GM12878 (cell line): ENCODE measurements around the gene USF3. TPM values are rescaled to one million over a fixed set of nuclear protein-coding genes. Genes with fewer than 3 reads are reported as not detected.

Experiments used
- ATAC-seq: fragments of 200-7000 bp; cut with Tn5 transposase; 3 replicates; pipeline ENCODE4 v1.9.1; 2020; ENCODE audit warnings: mild to moderate bottlenecking, moderate library complexity
- BruUV-seq: library from RNA; stranded (reverse); fragments of 400-500 nt; replicated peaks from 2 replicates; lab custom pipeline; 2021; lab: Mats Ljungman, UMichigan
- CTCF ChIA-PET: fragments of 300-600 bp; sonication (Branson Sonifier 250); formaldehyde crosslinking; extraction: SDS; loops from one replicate; lab custom pipeline; 2021; ENCODE audit warnings: inconsistent platforms; lab: Yijun Ruan, JAX
- POLR2A ChIA-PET: fragments of 350-600 bp; formaldehyde crosslinking; extraction: SDS; loops from one replicate; lab custom pipeline; 2021; ENCODE audit warnings: inconsistent platforms; lab: Charles Lee
- RAD21 ChIA-PET: fragments of 300-600 bp; sonication (Branson Sonifier 250); formaldehyde crosslinking; loops from one replicate; lab custom pipeline; 2023; ENCODE audit warnings: antibody characterized with exemption; ENCODE audit not compliant: unreplicated experiment; lab: Charles Lee
- SMC1A ChIA-PET: fragments of 300-600 bp; sonication (Branson Sonifier 250); formaldehyde crosslinking; loops from one replicate; lab custom pipeline; 2023; ENCODE audit not compliant: unreplicated experiment, uncharacterized antibody; lab: Charles Lee
- DNase-seq: peaks from one replicate; pipeline ENCODE4 v3.0.0-alpha.2; 2011; ENCODE audit warnings: low read depth, low spot score
- FAIRE-seq: peaks from 3 replicates; lab custom pipeline; 2011; peaks lifted over from hg19 to GRCh38; lab: Jason Lieb, UNC
- H2AFZ ChIP-seq: 2 replicates; pipeline ENCODE4 v1.6.0; 2011; ENCODE audit warnings: low read depth, low read length, control low read depth; ENCODE audit not compliant: control insufficient read depth
- H3K27ac ChIP-seq: 2 replicates; pipeline ENCODE4 v1.5.1; 2011; ENCODE audit warnings: control low read depth; ENCODE audit not compliant: control insufficient read depth, insufficient read depth
- H3K27me3 ChIP-seq, 2 experiments: replicated peaks in 1 of 2; 2 replicates each; pipeline versions ENCODE4 v1.6.0 to v1.6.1; 2011; ENCODE audit warnings: low read length in 1 of 2; ENCODE audit not compliant: control insufficient read depth in 2 of 2, insufficient read depth in 2 of 2
- H3K36me3 ChIP-seq, 2 experiments: 2 replicates each; pipeline ENCODE4 v1.5.1; 2011; ENCODE audit warnings: low read length in 1 of 2; ENCODE audit not compliant: control insufficient read depth in 2 of 2, insufficient read depth in 2 of 2
- H3K4me1 ChIP-seq: 2 replicates; pipeline ENCODE4 v1.6.1; 2011; ENCODE audit warnings: mild to moderate bottlenecking, low read length, moderate library complexity, mixed read lengths; ENCODE audit not compliant: control insufficient read depth, insufficient read depth
- H3K4me2 ChIP-seq: 2 replicates; pipeline ENCODE4 v1.6.0; 2011; ENCODE audit warnings: control low read depth; ENCODE audit not compliant: control insufficient read depth, insufficient read depth
- H3K4me3 ChIP-seq: fragments of 200-600 bp; sonication (generic); 2 replicates; pipeline ENCODE4 v1.5.1; 2016
- H3K79me2 ChIP-seq: 2 replicates; pipeline ENCODE4 v1.6.0; 2011; ENCODE audit warnings: low read length; ENCODE audit not compliant: control insufficient read depth, insufficient read depth
- H3K9ac ChIP-seq: 2 replicates; pipeline ENCODE4 v1.8.0; 2011; ENCODE audit warnings: low read length, control low read depth, mixed read lengths; ENCODE audit not compliant: control insufficient read depth, insufficient read depth
- H3K9me3 ChIP-seq: replicated peaks from 3 replicates; pipeline ENCODE4 v1.5.1; 2011; ENCODE audit warnings: mild to moderate bottlenecking, low read length; ENCODE audit not compliant: control insufficient read depth, insufficient read depth
- H4K20me1 ChIP-seq: 2 replicates; pipeline ENCODE4 v1.6.0; 2011; ENCODE audit not compliant: control insufficient read depth, insufficient read depth
- ASH2L ChIP-seq: fragments of 300-600, 200-600 bp; sonication (generic); IDR thresholded peaks from 2 replicates; pipeline ENCODE4 v1.6.1; 2017; ENCODE audit warnings: low read depth, mild to moderate bottlenecking, borderline replicate concordance
- CTCF ChIP-seq, 3 experiments: IDR thresholded peaks in 2 of 3; conservative IDR thresholded peaks in 1 of 3; 2 replicates each; pipeline ENCODE4 v1.5.1; 2011; ENCODE audit warnings: low read depth in 3 of 3, low read length in 3 of 3, mild to moderate bottlenecking in 3 of 3, control low read depth in 2 of 3, moderate library complexity in 2 of 3, inconsistent platforms in 1 of 3, mixed read lengths in 1 of 3; ENCODE audit not compliant: control insufficient read depth in 2 of 3, insufficient read depth in 1 of 3; ENCODE audit errors: extremely low read depth in 1 of 3
- HDGF ChIP-seq: fragments of 450-650 bp; IDR thresholded peaks from 2 replicates; pipeline ENCODE4 v1.6.1; 2016; ENCODE audit warnings: antibody characterized with exemption
- PAX8 ChIP-seq: fragments of 450-650 bp; IDR thresholded peaks from 2 replicates; pipeline ENCODE4 v1.6.1; 2017; ENCODE audit warnings: mild to moderate bottlenecking, moderate library complexity
- SMARCA5 ChIP-seq: fragments of 450-650 bp; IDR thresholded peaks from 2 replicates; pipeline ENCODE4 v1.6.1; 2017; ENCODE audit warnings: mild to moderate bottlenecking
- STAT3 ChIP-seq: IDR thresholded peaks from 2 replicates; pipeline ENCODE4 v1.6.1; 2011; ENCODE audit warnings: low read depth, low read length, improper control_type of control experiment
- TCF3 ChIP-seq: IDR thresholded peaks from 2 replicates; pipeline ENCODE4 v1.6.1; 2012; ENCODE audit warnings: low read depth, mild to moderate bottlenecking, low read length, borderline replicate concordance; ENCODE audit not compliant: insufficient read depth
- WGBS: methylation state at CpG from one replicate; pipeline ENCODE4 v1.1.6; 2016; ENCODE audit warnings: low lambda C conversion rate; ENCODE audit not compliant: insufficient replicate concordance, insufficient coverage; ENCODE audit errors: missing lambda C conversion rate; 5-methylcytosine and 5-hydroxymethylcytosine counted together
- in situ Hi-C: fragments of 300-500 bp; cut with MboI; formaldehyde crosslinking; loops from 9 replicates; pipeline ENCODE4 v1.14.3; 2018; ENCODE audit warnings: mixed read lengths
- intact Hi-C: fragments of 100-400 bp; cut with micrococcal nuclease; formaldehyde crosslinking; loops from one replicate; pipeline ENCODE4 v1.14.2; 2022; ENCODE audit not compliant: unreplicated experiment
- polyA plus RNA-seq, 11 experiments: library from polyadenylated mRNA; depleted of rRNA in 4 of 11; unstranded in 6 of 11; stranded (reverse) in 5 of 11; fragments of >200 nt; fragmentation: Nextera tagmentation in 4 of 11; fragmentation: Illumina TruSeq in 1 of 11; extraction: Ambion mirVana in 4 of 11; extraction: Trizol in 1 of 11; gene quantifications; 1 replicate in 1 of 11; 2 replicates in 10 of 11; pipeline versions ENCODE4 v1.2.1 to v1.2.3, GENCODE V29; 2011 to 2016; ENCODE audit warnings: inconsistent platforms in 2 of 11, missing spikeins in 2 of 11, low read depth in 1 of 11
- total RNA-seq, 4 experiments: library from RNA; depleted of rRNA in 3 of 4; stranded (reverse); fragments of >200 nt in 3 of 4; fragmentation: Illumina TruSeq in 1 of 4; extraction: Trizol in 1 of 4; gene quantifications; 2 replicates each; pipeline versions ENCODE4 v1.2.1 to v1.2.3, GENCODE V29; 2013 to 2021

Gene USF3
- total and polyA plus RNA-seq, 10 of the 15 experiments (the other 5 are each of a cell fraction or from before 2014, with no cell fraction given), result 3.1 to 15.9 (median 7.8) TPM

DNA sequence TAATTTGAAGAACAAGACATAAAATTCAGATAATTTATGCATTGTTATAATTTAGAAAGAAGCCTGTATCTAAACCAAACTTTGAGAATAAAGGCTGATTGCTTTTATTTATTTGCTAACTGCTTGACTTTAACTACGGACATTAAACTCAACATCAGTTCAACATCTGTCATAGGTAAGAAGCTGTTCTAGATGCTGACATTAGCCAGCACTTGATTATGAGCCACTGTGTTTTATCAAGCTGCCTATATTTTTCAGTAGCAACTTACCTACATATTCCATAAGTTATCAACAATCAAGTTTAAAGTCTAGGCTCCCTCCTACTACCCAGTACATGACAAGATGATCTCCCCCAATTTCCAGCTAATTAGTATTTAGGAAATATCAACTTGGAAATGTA is 42.1 kb downstream of the USF3 start (continued):
- TF ChIP-seq TCF3 (no peak), CTCF (IDR thresholded peaks at IDR 0.05 in 2 of 3, conservative IDR thresholded peaks at IDR 0.05 in 1 of 3; ENCODE audit: control insufficient read depth in 2 of 3, extremely low read depth in 1 of 3, insufficient read depth in 1 of 3, low read depth in 3 of 3, low read length in 3 of 3) (no peak)

DNA sequence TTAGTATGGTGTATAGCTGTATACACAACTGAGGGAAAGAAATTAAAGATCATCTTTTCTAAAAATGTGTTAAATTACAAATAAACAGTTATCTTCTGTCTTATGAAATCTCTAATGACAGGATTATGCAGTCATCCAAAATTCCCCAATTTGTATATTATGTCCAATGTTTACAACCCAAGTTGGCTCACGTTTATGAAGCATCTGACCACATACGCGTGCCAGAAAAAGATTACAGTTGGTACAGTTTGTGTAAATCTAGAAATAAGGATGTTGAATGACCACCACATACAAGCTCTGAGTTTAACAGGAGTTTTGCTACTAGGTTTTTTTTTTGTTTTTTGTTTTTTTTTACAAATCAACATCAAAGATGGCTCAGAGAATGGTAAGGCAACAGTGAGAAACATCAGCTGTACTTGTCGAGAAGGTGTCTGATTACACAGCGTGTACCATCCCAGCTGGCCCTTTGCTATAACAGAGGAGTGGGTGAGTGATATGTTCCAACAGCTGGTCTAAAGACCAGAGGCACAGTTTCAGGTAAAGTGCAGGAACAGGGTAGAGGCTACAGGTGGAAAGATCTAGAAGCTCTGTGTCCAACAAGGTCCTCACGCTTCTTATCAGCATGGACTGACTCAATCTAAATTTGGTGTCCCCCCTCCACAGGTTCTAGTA is 47.1 kb downstream of the USF3 start:
- Histone ChIP-seq H4K20me1 (no peaks in the 10 kb centered on the region), H2AFZ (no peak overlapping the region), H3K4me3 (no peak overlapping the region), H3K36me3 (no peaks in the 10 kb centered on the region), H3K4me2 (no peak overlapping the region), H3K27me3 (no peaks in the 10 kb centered on the region), H3K79me2 (no peaks in the 10 kb centered on the region), H3K4me1 (no peaks in the 10 kb centered on the region), H3K27ac (no peak overlapping the region), H3K9ac (no peak overlapping the region), H3K9me3 (peaks cover under 1% of the 10 kb centered on the region; the same call in 2 of the 3 replicates)
- intact Hi-C loops, result no loop called here
- POLR2A ChIA-PET, result interaction anchor here (0.5 kb wide), 1 partner anchor 33 kb away, joined by 3 read pairs; no protein-coding TSS in a partner anchor
- BruUV-seq, result no TSS peak
- FAIRE-seq (no peak), ATAC-seq (no peak), DNase-seq (no peak)
- in situ Hi-C loops, result no loop called here
- CTCF ChIA-PET, result interaction anchor here (0.6 to 1.5 kb wide), 2 partner anchors 12 to 668 kb away, joined by 3 to 5 read pairs; no protein-coding TSS in a partner anchor
- WGBS, result 99% methylated on average over 6 of the region's 6 CpGs
- TF ChIP-seq HDGF (no peak), STAT3 (no peak), SMARCA5 (no peak), PAX8 (no peak), ASH2L (no peak)
- RAD21 ChIA-PET, result no interaction called here
- SMC1A ChIA-PET, result interaction anchor here (0.6 to 1.0 kb wide), 3 partner anchors 100 to 1519 kb away, joined by 3 read pairs; no protein-coding TSS in a partner anchor
